Activated CD8-positive, alpha-beta memory T cell treated with anti-CD3 and anti-CD28 coated beads, Interleukin-2, amount 10 ng/mL, durations not matched to agents 7 days and 5 days (primary cell): ENCODE data around the gene SHLD2. TPM values are rescaled to one million over a fixed set of nuclear protein-coding genes. Genes with fewer than 3 reads are reported as not detected.
A peak's percentile ranks its signal among the peaks of the same experiment; 100 is the strongest.
"Not testable (repeated sequence)": the region's sequence is repeated elsewhere in the genome, so short reads cannot be mapped to it uniquely, and the experiment has no call there.

ENCODE experiments used
- ATAC-seq: fragments of 150-1000 bp; cut with Tn5 transposase; one replicate; pipeline ENCODE4 v1.10.0; 2021; ENCODE audit warnings: moderate library complexity
- CTCF ChIA-PET: fragments of 350-600 bp; sonication (Branson Sonifier 250); formaldehyde crosslinking; loops from one replicate; lab custom pipeline; 2021; ENCODE audit warnings: antibody characterized with exemption; lab: Charles Lee
- DNase-seq: peaks from one replicate; pipeline ENCODE4 v3.0.0-alpha.2; 2020
- H3K27ac Mint-ChIP-seq: one replicate; pipeline ENCODE4 v1.8.0; 2021; ENCODE audit warnings: mild to moderate bottlenecking, mixed read lengths
- H3K27me3 Mint-ChIP-seq: one replicate; pipeline ENCODE4 v1.8.0; 2021; ENCODE audit warnings: mixed read lengths
- H3K36me3 Mint-ChIP-seq: one replicate; pipeline ENCODE4 v1.8.0; 2021; ENCODE audit warnings: mild to moderate bottlenecking, mixed read lengths
- H3K4me1 Mint-ChIP-seq: one replicate; pipeline ENCODE4 v1.8.0; 2021; ENCODE audit warnings: mixed read lengths
- H3K4me3 Mint-ChIP-seq: one replicate; pipeline ENCODE4 v1.8.0; 2021; ENCODE audit warnings: mild to moderate bottlenecking, moderate library complexity, mixed read lengths
- H3K9me3 Mint-ChIP-seq: one replicate; pipeline ENCODE4 v1.8.0; 2022; ENCODE audit warnings: low read depth, mixed read lengths
- total RNA-seq, 2 experiments: library from RNA; stranded (reverse); gene quantifications; one replicate each; pipeline ENCODE4 v1.2.3, GENCODE V29; 2021

SHLD2 gene
- total RNA-seq, 2 experiments from 2014 or later, result 31.1 to 36.4 TPM

- DNase-seq, H3K27ac Mint-ChIP-seq, H3K4me1 Mint-ChIP-seq, H3K9me3 Mint-ChIP-seq, H3K36me3 Mint-ChIP-seq, ATAC-seq, H3K27me3 Mint-ChIP-seq, H3K4me3 Mint-ChIP-seq, CTCF ChIA-PET: not testable (repeated sequence)
Observed at GRCh38 chr10:87171670-87172069, 76.7 kb downstream of the SHLD2 start.

DNA sequence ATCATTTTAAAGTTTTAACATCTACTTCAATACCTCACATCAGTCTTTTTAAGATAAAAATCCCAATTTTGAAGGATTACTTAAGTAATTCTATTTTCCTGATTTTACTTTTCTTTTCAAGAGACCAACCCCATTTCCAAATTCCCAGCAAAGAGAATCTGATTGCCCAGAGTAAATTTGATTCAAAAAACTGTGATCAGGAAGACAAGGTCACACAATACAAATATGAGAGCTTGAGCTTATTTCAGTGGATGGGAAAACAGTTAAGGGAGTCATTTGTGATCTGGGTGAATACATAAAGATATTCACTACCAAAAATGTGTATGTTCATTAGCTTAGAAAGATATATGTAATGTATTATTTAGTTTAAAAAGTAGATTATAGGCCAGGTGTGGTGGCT, 77.2 kb downstream of the SHLD2 start:
- H3K9me3 Mint-ChIP-seq, DNase-seq, H3K27me3 Mint-ChIP-seq, H3K4me3 Mint-ChIP-seq, H3K36me3 Mint-ChIP-seq, H3K27ac Mint-ChIP-seq, CTCF ChIA-PET, ATAC-seq, H3K4me1 Mint-ChIP-seq: not testable (repeated sequence)

DNA sequence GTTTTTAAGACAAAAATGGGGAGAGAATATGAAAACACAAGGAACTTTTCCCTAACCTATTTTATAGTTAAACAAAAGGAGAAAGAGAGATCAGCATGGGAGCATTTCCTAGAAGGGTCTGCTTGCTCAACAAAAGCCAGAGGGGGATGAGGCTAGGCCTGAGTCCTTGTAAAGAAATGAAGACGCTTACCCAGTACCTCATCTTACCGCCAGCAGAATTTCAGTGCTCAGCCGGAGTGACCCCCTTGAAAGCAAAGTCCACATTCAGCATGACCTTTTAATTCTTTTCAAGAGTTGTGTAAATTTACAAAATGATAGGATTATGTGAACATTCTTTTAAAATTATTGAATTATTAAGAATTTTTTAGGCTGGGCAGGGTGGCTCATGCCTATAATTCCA, 82.6 kb downstream of the SHLD2 start:
- H3K4me3 Mint-ChIP-seq, H3K27me3 Mint-ChIP-seq, H3K4me1 Mint-ChIP-seq, H3K9me3 Mint-ChIP-seq, H3K36me3 Mint-ChIP-seq, DNase-seq, CTCF ChIA-PET, H3K27ac Mint-ChIP-seq, ATAC-seq: not testable (repeated sequence)

GRCh38 chr10:87184421-87184820, 89.4 kb downstream of the SHLD2 start:
- CTCF ChIA-PET, H3K27me3 Mint-ChIP-seq, H3K4me1 Mint-ChIP-seq, ATAC-seq, H3K4me3 Mint-ChIP-seq, DNase-seq, H3K9me3 Mint-ChIP-seq, H3K27ac Mint-ChIP-seq: not testable (repeated sequence)
- peaks cover 44% of the 10 kb centered on the region for H3K36me3 Mint-ChIP-seq

DNA sequence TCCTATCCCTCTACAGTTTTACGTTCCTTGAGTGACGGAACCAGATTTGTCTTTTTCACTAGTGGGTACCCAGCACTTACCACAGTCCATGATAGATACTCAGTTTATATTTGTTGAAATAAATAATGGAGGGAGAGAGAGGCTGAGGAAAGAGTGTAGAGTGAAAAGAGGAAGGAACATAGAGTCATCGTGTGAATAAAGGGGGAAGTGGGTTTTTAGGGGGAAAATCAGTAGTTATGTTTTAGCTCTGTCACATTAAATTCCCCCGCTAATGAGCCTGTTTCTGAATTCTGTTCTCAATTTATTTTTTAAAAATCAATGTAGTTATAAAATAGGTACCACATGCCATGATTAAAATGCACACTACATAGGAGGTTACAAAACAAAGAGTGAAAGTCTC, 91.0 kb downstream of the SHLD2 start:
- not testable (repeated sequence) for H3K27me3 Mint-ChIP-seq, ATAC-seq
- peaks cover 42% of the 10 kb centered on the region for H3K36me3 Mint-ChIP-seq

GRCh38 chr10:87187573-87187972, 92.6 kb downstream of the SHLD2 start:
- CTCF ChIA-PET, DNase-seq, H3K4me1 Mint-ChIP-seq, H3K4me3 Mint-ChIP-seq, H3K27me3 Mint-ChIP-seq, ATAC-seq, H3K9me3 Mint-ChIP-seq, H3K27ac Mint-ChIP-seq: not testable (repeated sequence)
- H3K36me3 Mint-ChIP-seq, result peaks cover 40% of the 10 kb centered on the region

More for the DNA sequence above, 91.0 kb downstream of the SHLD2 start:
- H3K4me1 Mint-ChIP-seq, DNase-seq, H3K27ac Mint-ChIP-seq, H3K4me3 Mint-ChIP-seq, CTCF ChIA-PET, H3K9me3 Mint-ChIP-seq: not testable (repeated sequence)

DNA sequence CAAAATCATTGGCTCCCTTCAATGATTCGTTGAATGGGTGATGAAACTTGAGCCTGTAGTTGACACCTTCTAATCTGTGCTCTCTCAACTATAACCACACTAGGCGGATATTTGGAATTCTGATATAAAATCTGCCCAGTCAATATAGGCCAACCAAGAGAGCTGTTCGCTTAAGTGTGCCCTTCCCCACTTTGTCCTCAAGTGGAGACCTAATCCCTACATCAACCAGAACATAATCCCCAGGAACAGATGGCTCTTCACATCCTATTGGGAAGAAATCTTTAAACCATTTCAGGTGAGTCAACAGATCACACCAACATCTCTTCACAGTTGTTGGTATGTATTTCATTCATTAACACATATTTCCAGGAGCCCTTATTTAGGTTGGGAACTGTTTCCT, 96.8 kb downstream of the SHLD2 start:
- H3K36me3 Mint-ChIP-seq, result peaks cover 18% of the 10 kb centered on the region
- H3K27me3 Mint-ChIP-seq, DNase-seq, H3K4me3 Mint-ChIP-seq, H3K4me1 Mint-ChIP-seq, H3K9me3 Mint-ChIP-seq, ATAC-seq, H3K27ac Mint-ChIP-seq, CTCF ChIA-PET: not testable (repeated sequence)

- DNase-seq, result peak; percentile 56
- peak overlapping the region; percentile 50 for H3K4me3 Mint-ChIP-seq
Observed at GRCh38 chr10:87200924-87201323, 105.9 kb downstream of the SHLD2 start.

DNA sequence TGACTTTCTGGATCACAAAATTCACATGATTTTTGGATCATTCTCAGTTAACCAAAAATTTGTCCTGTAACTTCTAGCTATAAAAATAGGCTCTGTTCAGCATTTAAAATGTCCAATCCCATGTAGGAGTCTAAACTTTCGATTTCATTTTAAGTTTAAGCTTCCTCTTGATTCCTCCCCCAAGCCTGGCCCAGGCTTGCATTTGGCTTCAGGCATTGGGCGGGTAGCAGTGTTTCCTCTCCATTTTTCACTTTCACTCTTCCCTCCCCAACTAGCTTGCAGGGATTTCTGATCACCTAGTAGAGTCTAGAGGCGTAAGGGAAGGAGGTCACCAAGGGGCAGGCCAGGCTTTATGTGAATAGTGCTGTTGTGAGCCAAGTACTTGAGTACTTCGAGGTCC, 109.8 kb downstream of the SHLD2 start:
- H3K27ac Mint-ChIP-seq, H3K4me3 Mint-ChIP-seq, CTCF ChIA-PET, DNase-seq, H3K9me3 Mint-ChIP-seq, ATAC-seq, H3K36me3 Mint-ChIP-seq, H3K27me3 Mint-ChIP-seq: not testable (repeated sequence)
- peaks cover 22% of the 10 kb centered on the region for H3K4me1 Mint-ChIP-seq

More at GRCh38 chr10:87200924-87201323, 105.9 kb downstream of the SHLD2 start:
- CTCF ChIA-PET, H3K9me3 Mint-ChIP-seq, H3K27me3 Mint-ChIP-seq, H3K36me3 Mint-ChIP-seq: not testable (repeated sequence)
- peaks cover 22% of the 10 kb centered on the region for H3K4me1 Mint-ChIP-seq
- peak overlapping the region; percentile 80 for H3K27ac Mint-ChIP-seq
- ATAC-seq, result peak; percentile 82

DNA sequence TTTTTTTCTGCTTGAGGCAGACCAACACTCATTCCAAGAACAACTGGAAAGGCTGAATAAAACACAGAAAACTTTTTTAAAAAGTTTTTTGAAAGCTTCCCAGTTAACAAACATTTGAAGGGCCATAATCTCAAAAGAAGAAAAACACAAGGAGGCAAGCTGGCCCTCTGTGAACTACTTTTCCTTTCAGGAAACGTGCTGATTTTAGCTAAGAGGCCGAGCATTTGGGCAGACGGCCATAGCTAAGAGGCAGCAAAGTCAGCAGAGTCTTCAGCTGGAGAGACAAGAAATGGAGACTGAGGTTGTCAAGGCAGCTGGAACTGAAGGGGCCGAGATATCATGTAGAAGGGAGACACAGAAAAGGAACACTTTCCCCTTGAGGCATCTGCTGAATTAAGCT, 111.9 kb downstream of the SHLD2 start:
- ATAC-seq, CTCF ChIA-PET, H3K9me3 Mint-ChIP-seq, H3K4me3 Mint-ChIP-seq, H3K27ac Mint-ChIP-seq, H3K36me3 Mint-ChIP-seq, DNase-seq, H3K27me3 Mint-ChIP-seq: not testable (repeated sequence)
- peaks cover 13% of the 10 kb centered on the region for H3K4me1 Mint-ChIP-seq

GRCh38 chr10:87210309-87210708, 115.3 kb downstream of the SHLD2 start:
- ATAC-seq, DNase-seq, H3K27me3 Mint-ChIP-seq, H3K4me1 Mint-ChIP-seq, H3K9me3 Mint-ChIP-seq, CTCF ChIA-PET, H3K36me3 Mint-ChIP-seq, H3K27ac Mint-ChIP-seq, H3K4me3 Mint-ChIP-seq: not testable (repeated sequence)

DNA sequence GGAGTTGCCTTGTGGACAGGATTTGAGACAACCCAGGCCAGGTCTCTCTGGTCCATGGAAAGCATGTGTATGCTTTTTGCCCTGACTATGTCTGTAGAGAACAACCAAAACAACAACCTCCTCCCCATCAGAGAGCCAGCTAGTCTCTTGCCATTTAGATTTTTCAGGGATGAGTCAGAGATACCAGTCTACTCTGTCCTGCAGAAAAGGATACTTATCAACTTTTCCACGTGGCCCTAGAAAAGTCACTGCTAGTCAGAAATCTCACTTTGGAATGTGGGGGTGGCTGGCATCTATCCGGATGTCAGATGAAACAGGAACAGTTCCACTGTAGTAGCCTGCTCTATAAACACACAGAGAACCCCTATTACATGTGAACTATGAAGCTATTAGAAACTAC, 116.8 kb downstream of the SHLD2 start:
- H3K36me3 Mint-ChIP-seq, H3K27ac Mint-ChIP-seq, H3K4me3 Mint-ChIP-seq, DNase-seq, H3K4me1 Mint-ChIP-seq, H3K27me3 Mint-ChIP-seq, H3K9me3 Mint-ChIP-seq, CTCF ChIA-PET, ATAC-seq: not testable (repeated sequence)

DNA sequence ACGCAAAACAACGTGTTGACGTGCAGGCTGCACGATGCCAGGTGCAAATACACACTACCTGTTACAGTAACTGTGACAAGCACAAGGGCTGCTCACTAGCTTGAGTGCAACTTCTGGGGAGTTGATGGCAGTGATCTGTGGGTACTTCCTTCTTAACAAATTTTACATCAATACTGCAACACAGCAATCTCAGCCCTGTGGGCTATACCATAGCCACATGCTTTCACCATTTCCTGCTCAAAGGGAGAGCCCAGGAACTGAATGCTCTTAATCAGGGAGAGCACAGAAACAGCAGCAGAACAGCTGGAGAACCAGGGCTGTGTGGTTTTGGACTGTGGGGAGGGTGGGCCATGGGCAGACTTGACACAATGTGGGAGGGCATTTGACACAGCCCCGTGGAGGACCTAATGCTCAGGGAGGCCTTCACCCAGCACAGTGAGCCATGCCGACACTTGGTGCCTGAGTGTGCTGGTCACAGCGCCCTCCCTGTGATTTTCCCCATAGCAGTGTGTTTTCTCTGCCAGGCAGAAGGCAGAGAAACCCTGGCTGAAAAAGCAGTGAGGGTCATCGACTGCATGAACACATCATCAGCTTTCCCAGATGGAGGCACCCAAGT, 118.3 kb downstream of the SHLD2 start:
- peak; percentile 73 for ATAC-seq
- H3K4me3 Mint-ChIP-seq, H3K9me3 Mint-ChIP-seq, H3K36me3 Mint-ChIP-seq, H3K27ac Mint-ChIP-seq, H3K4me1 Mint-ChIP-seq, DNase-seq, H3K27me3 Mint-ChIP-seq: not testable (repeated sequence)
- CTCF ChIA-PET, result interaction anchor here (0.7 kb wide), 1 partner anchor 1106 kb away, joined by 4 read pairs; no protein-coding TSS in a partner anchor

DNA sequence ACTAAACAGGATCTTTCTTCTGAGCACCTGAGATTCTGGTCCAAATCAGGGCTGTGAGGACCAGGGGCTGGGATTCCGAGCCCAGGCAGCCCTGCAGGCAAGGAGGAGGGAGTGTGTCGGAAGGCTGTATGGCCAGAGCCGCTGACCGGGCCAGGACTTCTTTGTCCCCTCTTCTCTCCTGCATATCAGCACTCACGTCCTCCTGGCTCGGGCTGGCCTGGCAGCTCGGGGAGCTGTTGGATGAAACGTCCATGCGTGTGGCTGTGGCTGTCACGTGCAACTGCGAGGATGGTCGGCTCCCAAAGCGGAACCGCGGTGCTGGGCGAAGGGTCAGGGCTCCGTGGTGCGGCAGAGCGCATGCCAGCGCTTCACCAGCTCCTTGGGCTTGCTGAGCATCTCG, 118.8 kb downstream of the SHLD2 start:
- H3K27ac Mint-ChIP-seq, H3K4me3 Mint-ChIP-seq, CTCF ChIA-PET, H3K9me3 Mint-ChIP-seq, DNase-seq, ATAC-seq, H3K27me3 Mint-ChIP-seq, H3K36me3 Mint-ChIP-seq: not testable (repeated sequence)
- H3K4me1 Mint-ChIP-seq, result peaks cover 14% of the 10 kb centered on the region
